Peyer's patch (tissue), 4 donors: Measurements from ENCODE around the gene NUP153.

Experiments used
- POLR2A ChIP-seq, 2 donors: fragments of 450-650 bp; IDR thresholded peaks; one replicate each; pipeline ENCODE4 v1.5.1; 2017; ENCODE audit warnings: antibody characterized with exemption in 2 of 2, mild to moderate bottlenecking in 2 of 2, moderate library complexity in 2 of 2
- TF ChIP-seq, protein P1 (sequence below), 6 experiments: fragments of 450-650 bp in 4 of 6; fragments of 200-600 bp in 2 of 6; sonication (generic) in 1 of 6; IDR thresholded peaks; one replicate each; pipeline ENCODE4 v1.5.1; 2017 to 2019; ENCODE audit warnings: antibody characterized with exemption in 6 of 6, mild to moderate bottlenecking in 3 of 6, moderate library complexity in 1 of 6

GRCh38 chr6:17635568-17635967 is 71.2 kb downstream of the NUP153 start:
- TF ChIP-seq POLR2A (IDR thresholded peaks at IDR 0.05) = no peak
- TF ChIP-seq, protein P1, sequence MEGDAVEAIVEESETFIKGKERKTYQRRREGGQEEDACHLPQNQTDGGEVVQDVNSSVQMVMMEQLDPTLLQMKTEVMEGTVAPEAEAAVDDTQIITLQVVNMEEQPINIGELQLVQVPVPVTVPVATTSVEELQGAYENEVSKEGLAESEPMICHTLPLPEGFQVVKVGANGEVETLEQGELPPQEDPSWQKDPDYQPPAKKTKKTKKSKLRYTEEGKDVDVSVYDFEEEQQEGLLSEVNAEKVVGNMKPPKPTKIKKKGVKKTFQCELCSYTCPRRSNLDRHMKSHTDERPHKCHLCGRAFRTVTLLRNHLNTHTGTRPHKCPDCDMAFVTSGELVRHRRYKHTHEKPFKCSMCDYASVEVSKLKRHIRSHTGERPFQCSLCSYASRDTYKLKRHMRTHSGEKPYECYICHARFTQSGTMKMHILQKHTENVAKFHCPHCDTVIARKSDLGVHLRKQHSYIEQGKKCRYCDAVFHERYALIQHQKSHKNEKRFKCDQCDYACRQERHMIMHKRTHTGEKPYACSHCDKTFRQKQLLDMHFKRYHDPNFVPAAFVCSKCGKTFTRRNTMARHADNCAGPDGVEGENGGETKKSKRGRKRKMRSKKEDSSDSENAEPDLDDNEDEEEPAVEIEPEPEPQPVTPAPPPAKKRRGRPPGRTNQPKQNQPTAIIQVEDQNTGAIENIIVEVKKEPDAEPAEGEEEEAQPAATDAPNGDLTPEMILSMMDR (IDR thresholded peaks at IDR 0.05) = no peak
